ENCODE measurements around the gene AFAP1.

AFAP1 gene

DNA sequence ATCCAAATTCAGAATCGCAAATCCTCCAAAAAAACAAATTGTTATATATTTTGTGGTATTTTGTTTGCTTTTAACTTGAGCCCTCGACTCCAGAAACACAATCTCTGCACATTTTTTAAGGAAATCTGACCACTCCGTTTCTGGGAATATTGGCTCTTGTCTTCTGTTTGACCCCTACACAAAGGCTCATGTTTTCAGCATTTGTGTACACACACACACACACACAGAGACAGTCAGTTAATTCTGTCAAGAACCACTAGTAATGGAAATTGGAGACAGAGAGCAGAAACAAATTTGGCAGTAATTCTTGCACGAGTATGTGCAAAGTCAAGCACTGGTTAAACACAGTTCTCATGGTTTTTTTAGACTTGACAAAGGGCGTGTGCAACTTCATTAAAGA is 115.4 kb downstream of the AFAP1 start:
- H3K4me3 ChIP-seq (ENCODE audit: low read depth, low read length): no peak overlapping the region
- no peak for DNase-seq (ENCODE audit: low read depth)
- TF ChIP-seq CTCF (IDR thresholded peaks at IDR 0.05; ENCODE audit: control insufficient read depth, extremely low read depth, insufficient read depth): no peak

GRCh38 chr4:7823416-7823824 is 116.2 kb downstream of the AFAP1 start:
- DNase-seq (ENCODE audit: low read depth): no peak
- no peak overlapping the region for H3K4me3 ChIP-seq (ENCODE audit: low read depth, low read length)
- TF ChIP-seq CTCF (IDR thresholded peaks at IDR 0.05; ENCODE audit: control insufficient read depth, extremely low read depth, insufficient read depth): no peak

DNA sequence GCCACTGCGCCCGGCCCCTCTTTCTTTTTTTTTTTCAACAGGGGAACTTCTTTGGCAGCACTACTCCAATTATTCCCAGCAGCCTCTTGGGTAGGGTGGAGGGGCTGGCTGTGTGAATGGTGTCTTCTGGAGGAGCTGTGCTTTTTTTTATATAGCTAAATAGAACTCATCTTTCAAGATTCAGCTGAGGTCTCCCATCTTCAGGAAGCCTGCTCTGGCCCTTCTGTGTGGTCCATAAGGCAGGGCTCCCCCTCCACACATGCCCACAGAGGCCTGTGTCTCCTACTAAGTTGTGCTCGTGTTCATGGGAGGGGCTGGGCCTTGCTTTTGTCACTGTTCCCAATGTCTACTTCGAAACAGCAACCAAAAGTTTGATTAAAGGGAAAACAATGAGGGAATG is 116.8 kb downstream of the AFAP1 start:
- H3K4me3 ChIP-seq (ENCODE audit: low read depth, low read length): no peak overlapping the region
- no peak for TF ChIP-seq CTCF (IDR thresholded peaks at IDR 0.05; ENCODE audit: control insufficient read depth, extremely low read depth, insufficient read depth)

GRCh38 chr4:7822137-7822505 is 117.5 kb downstream of the AFAP1 start:
- DNase-seq (ENCODE audit: low read depth): no peak
- no peak overlapping the region for H3K4me3 ChIP-seq (ENCODE audit: low read depth, low read length)
- no peak for TF ChIP-seq CTCF (IDR thresholded peaks at IDR 0.05; ENCODE audit: control insufficient read depth, extremely low read depth, insufficient read depth)

More for the DNA sequence above, 116.8 kb downstream of the AFAP1 start:
- DNase-seq (ENCODE audit: low read depth): no peak

- no peak overlapping the region for H3K4me3 ChIP-seq (ENCODE audit: low read depth, low read length)
- no peak for DNase-seq (ENCODE audit: low read depth)
- no peak for TF ChIP-seq CTCF (IDR thresholded peaks at IDR 0.05; ENCODE audit: control insufficient read depth, extremely low read depth, insufficient read depth)
Observed at GRCh38 chr4:7821245-7822136, 118.2 kb downstream of the AFAP1 start.

DNA sequence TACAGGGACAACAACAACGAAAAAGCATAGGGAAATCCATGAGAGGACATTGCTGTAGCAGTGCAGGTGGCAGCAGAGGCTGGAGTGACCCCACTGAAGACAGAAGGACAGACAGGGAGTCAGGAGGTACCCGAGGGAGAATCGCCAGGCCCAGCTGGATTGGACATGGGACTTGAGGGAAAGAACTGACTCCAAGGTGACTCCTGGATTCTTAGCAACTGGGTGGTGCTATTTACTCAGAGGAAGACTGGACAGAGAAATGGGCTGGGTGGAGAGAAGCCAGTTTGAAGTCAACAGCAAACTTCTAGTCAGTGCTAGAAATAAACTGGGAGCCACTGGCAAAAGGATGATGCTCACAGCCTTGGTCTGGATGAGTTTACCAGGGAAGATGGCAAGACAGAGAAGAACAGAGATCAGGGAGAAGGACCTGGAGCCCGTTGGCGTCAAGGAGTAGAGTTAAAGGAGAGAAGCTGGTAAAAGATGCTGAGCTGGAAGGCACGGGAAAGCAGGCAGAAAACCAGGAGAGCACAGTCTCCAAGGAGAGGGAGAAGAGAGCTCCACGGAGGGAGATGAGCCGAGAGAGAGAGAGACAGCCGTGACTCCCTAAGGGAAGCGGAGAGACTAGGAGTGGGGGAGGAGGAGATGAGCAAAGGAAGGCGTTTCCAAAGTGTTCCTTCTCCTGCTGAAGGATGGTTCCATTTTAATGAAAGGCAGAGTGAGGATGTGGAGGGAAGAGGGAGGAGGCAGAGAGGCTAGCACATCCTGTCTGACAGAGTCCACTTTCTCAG is 119.4 kb downstream of the AFAP1 start:
- DNase-seq (ENCODE audit: low read depth): no peak
- no peak overlapping the region for H3K4me3 ChIP-seq (ENCODE audit: low read depth, low read length)
- TF ChIP-seq CTCF (IDR thresholded peaks at IDR 0.05; ENCODE audit: control insufficient read depth, extremely low read depth, insufficient read depth): no peak

All from LNCaP clone FGC (cell line).